GM21423 (cell line): ENCODE measurements around the gene RASL10B.

Experiments
- ATAC-seq: cut with Tn5 transposase; IDR thresholded peaks from one replicate; pipeline ENCODE4 v1.9.1; 2021; ENCODE audit warnings: mild to moderate bottlenecking, moderate library complexity; ENCODE audit not compliant: unreplicated experiment

RASL10B gene

DNA sequence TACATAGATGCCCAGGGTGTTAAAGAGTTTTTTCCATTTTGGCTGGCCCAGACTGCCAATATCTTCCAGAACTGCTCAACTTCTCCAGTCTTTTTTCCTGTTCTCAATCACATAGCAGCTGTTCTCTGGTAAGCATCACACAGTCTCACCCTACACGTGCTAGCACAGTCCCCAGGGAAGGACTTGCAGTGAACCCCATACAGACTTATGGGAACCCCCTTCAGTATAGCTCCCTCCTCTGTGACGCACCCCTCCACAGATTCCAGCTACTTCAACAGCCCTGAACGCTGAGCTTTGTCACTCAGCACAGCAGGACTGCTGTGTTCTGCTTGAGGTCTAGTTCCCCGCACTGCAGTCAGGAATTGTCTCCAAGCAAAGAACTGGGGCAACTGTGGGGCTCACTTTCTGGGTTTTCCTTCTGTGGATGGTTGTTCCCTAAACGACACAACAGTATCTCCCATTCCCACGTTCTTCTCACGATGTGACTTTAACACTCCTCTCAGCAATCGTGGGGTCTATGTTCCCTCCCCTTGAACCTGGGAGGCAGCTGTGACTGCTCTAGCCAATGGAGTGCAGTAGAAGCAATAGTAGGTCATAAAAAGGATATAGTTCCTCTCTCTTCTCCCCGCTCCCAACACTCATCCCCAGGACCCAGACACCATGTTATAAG lies 60.4 kb downstream of the RASL10B start:
- no peak for ATAC-seq
